NCI-H2196 (cell line): ENCODE measurements around the gene PPP2R5A.
"Not testable (repeated sequence)": the region's sequence is repeated elsewhere in the genome, so short reads cannot be mapped to it uniquely, and the experiment has no call there.

ENCODE experiments used
- DNase-seq: peaks from one replicate; lab custom pipeline; 2025; ENCODE audit not compliant: unreplicated experiment; lab: John Stamatoyannopoulos, UW

PPP2R5A gene

DNA sequence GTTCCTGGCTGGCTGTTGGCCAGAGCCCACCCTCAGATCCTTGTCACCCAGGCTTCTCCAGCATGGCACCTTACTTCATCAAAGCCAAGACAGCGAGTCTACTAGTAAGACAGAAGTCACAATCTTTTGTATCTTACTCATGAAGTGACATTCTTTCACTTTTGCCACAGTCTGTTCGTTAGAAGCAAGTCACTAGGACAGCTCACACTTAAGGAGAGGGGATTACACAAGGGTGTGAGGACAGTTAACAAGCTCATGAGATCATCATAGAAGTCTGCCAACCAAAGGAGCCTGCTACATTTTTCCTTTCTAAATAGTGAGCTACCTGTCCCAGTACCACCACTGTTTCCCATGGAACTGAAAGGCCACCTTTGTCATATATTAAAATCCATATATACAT lies 68.0 kb downstream of the PPP2R5A start:
- no peak for DNase-seq

- no peak for DNase-seq
Observed at GRCh38 chr1:212354464-212354863, 69.3 kb downstream of the PPP2R5A start.

- no peak for DNase-seq
Observed at GRCh38 chr1:212355230-212355969, 70.2 kb downstream of the PPP2R5A start.

DNA sequence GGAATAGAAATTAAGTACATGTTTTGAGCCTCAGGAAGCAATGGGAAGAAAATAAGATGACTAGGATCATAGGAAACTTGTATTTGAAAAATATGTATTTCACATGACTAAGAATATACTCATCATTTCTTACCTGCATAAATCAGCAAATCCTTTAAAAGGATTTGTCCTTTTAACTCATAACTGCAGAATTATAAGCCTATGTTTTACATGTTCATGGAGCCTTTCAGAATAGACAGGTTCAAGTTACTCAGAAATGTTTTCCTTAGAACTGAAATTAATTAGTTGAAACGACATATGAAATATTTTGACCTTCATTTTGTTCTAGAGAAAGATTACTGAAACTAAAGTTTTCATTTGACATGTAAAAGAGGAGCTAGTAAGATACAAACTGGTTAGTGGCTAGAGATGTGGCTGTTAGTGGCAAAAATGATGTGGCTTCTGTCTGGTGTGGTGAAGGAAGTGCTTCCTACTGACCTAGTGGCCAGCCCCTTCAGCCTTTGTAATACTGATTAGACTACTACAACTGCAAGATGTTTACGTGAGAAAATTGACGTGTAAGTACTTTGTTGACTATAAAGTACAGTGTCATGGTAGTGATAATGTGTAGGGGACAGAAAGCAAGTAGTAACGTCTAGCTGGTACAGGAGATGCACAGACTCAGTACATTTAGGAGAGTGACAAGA lies 74.7 kb downstream of the PPP2R5A start:
- no peak for DNase-seq

- no peak for DNase-seq
Observed at GRCh38 chr1:212364985-212365384, 79.8 kb downstream of the PPP2R5A start.

DNA sequence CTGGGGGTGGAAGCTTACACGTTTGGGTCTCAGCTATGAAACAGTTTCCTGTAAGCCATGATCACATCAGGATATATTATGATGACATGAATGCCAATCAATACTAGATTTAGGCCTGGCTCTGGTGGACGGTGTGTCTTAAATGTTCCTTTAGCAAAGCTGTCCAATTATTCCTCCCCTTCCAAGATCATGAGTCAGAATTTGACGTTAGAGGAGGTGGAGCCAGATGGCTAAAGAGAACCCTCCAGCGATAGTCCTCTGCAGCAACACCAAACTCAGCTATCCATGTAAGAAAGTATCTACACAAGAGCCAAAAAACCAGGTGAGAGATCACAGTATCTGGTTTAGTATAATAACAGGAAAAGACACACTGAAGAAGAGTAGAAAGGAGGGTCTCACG lies 81.7 kb downstream of the PPP2R5A start:
- DNase-seq = no peak

DNA sequence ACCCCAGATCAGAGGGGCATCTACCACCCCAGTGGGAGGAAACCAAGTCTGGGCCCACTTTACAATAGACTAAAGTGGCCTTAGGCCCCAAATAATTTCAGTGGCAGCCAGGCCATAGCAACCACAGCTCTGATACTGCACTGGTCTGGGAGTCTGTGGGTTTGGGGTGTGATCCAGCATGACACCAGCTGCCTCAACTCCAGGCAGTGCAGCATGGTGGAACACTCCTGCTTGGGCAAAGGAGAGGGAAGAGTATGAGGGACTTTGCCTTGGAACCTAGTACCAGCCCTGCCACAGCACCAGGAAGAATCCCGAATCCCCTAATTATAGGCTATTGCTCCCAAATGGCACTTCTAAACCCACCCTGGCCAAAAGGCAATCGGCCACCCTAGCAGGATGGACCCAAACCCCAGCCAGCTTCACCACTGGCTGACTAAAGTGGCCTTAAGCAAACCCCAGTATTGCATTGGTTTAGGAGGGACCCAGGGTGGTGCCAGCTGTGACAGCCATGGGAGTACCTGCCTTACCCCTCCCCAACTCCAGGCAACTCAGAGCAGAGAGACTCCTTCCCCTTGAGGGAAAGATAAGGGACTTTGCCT lies 82.4 kb downstream of the PPP2R5A start:
- no peak for DNase-seq

DNA sequence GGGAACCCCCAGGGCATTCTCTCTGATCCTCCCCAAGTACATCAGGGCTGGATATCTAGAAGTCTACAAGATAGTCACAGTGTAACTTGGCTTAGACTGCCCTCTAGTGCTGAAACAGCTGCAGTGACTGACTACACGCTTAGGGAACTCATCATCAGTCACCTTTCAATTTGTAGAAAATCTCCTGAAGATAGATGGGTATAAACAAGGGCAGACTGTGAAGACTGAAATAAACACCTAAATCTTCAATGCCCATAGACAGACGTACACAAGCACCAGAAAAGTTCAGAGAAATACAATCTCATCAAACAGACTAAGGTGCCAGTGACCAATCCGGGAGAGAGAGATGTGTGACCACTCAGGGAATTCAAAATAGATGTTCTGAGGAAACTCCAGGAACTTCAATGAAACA lies 82.9 kb downstream of the PPP2R5A start:
- peak; percentile 63 for DNase-seq

GRCh38 chr1:212375986-212376385 lies 90.8 kb downstream of the PPP2R5A start:
- no peak for DNase-seq

GRCh38 chr1:212377644-212378043 lies 92.4 kb downstream of the PPP2R5A start:
- no peak for DNase-seq

DNA sequence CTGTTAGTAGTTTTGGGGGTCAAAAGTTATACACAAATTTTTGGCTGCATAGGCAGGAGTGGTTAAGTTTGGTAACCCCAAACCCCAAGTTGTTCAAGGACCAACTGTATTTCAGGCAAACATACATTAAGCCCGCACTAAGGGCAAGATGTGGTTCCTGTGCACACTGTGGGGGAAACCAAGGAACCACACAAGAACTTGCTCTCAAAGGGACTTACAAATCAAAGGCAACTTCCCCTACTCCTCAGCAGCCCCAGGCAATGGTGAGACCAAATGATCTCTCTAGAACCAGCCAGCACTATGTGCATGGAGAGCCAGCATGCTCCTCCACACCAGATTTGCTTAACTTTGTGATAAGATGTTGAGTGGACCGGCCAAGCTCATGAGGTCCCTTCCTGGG lies 94.2 kb downstream of the PPP2R5A start:
- DNase-seq = no peak

DNA sequence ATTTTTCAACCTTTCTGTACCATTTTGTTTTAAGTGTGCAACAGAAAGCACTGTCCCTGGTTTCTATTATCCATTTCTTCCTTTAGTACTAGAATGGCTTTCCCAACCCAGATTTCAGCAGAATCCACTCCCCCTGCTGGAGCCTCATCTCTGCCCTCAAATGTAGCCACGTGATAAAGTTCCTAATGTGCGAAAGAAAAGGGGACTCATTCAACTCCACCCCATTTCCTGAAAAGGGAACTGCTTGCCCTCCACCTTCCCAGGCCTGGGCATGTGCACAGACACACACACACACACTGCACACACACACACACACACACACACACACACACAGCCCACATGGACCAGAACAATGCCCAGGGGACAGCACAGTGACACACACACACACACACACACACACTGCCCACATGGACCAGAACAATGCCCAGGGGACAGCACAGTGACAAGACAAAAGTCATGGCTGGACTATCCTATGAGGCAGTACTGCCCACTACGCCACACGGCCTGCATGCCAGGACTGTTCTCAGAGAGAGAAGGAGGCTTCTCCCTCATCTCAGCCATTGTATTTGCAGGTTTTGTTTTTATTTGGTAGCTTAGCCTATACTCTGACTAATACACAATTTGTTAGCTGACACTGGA lies 96.3 kb downstream of the PPP2R5A start:
- DNase-seq = no peak

DNA sequence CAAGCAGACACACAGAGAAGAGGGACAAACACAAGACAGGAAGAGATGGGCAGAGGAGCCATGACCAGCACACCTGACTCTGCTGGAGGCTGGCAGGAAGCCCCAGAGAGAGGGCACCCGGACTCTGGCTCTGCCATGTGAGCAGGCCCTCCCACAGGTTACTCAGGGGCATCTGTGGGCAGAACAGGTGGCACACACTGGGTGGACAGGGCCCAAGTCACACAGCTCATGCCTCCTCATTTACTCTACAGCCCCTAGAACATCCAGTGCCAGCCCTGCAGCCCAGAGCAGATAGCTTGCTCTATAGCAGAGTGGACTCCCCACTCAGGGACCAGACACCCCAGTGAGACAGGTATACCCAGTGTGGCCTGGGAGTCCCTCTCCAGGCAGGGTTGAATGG lies 100.8 kb downstream of the PPP2R5A start:
- DNase-seq = no peak

- no peak for DNase-seq
Observed at GRCh38 chr1:212388985-212389716, 103.9 kb downstream of the PPP2R5A start.

DNA sequence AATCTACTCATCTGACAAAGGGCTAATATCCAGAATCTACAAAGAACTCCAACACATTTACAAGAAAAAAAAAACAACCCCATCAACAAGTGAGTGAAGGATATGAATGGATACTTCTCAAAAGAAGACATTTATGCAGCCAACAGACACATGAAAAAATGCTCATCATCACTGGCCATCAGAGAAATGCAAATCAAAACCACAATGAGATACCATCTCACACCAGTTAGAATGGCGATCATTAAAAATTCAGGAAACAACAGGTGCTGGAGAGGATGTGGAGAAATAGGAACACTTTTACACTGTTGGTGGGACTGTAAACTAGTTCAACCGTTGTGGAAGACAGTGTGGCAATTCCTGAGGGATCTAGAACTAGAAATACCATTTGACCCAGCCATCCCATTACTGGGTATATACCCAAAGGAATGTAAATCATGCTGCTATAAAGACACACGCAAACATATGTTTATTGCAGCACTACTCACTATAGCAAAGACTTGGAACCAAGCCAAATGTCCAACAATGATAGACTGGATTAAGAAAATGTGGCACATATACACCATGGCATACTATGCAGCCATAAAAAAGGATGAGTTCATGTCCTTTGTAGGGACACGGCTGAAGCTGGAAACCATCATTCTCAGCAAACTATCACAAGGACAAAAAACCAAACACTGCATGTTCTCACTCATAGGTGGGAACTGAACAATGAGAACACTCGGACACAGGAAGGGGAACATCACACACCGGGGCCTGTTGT lies 110.6 kb downstream of the PPP2R5A start:
- DNase-seq = not testable (repeated sequence)

- DNase-seq = no peak
Observed at GRCh38 chr1:212396638-212397037, 111.4 kb downstream of the PPP2R5A start.

- DNase-seq = no peak
Observed at GRCh38 chr1:212397171-212397570, 112.0 kb downstream of the PPP2R5A start.

DNA sequence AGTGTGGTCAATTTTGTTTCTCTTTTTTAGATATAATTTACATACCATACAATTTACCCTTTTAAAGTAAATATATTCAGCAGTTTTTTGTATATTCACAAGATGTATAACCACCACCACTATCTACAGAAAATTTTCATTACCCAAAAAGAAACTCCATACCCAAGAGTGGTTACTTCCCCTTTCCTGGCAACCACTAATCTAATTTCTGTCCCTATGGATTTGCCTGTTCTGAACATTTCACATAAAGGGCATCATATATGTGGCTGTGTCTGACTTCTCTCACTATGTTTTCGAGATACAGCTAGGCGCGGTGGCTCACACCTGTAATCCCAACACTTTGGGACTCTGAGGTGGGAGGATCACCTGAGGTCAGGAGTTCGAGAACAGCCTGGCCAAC lies 115.8 kb downstream of the PPP2R5A start:
- no peak for DNase-seq

DNA sequence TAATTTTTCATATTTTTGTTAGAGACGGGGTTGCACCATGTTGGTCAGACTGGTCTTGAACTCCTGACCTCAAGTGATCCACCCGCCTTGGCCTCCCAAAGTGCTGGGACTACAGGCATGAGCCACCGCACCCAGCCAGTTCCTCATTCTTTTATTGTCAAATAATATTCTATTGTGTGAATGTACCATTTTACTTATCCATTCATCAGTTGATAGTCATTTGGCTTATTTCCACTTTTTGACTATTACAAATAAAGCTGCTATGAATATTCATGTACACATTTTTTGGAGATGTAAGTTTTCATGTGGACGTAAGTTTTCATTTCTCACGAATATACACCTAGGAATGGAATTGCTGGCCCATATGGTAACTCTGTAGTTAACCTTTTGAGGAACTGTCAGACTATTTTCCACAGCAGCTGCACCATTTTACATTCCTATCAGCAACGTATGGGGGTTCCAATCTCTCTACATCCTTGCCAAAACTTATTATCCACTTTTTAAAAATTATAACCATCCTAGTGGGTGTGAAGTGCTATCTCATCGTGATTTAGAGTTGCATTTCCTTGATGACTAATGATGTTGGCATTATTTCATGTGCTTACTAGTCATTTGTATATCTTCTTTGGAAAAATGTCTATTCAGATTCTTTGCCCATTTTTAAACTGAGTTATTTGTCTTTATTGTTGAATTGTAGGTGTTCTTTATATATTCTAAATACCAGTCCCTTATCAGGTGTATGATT lies 116.8 kb downstream of the PPP2R5A start:
- DNase-seq = no peak
